GM21447 (cell line): ENCODE data around the gene CREG2.

Experiments used
- ATAC-seq: cut with Tn5 transposase; IDR thresholded peaks from one replicate; pipeline ENCODE4 v1.9.1; 2021; ENCODE audit not compliant: unreplicated experiment

The CREG2 gene

GRCh38 chr2:101409699-101410098 lies 22.4 kb upstream of the CREG2 start:
- ATAC-seq, result no peak

- ATAC-seq, result no peak
Observed at GRCh38 chr2:101408925-101409324, 21.6 kb upstream of the CREG2 start.

GRCh38 chr2:101405351-101405899 lies 18.1 kb upstream of the CREG2 start:
- ATAC-seq, result no peak

GRCh38 chr2:101403745-101404144 lies 16.4 kb upstream of the CREG2 start:
- ATAC-seq, result no peak

- no peak for ATAC-seq
Observed at GRCh38 chr2:101402630-101403029, 15.3 kb upstream of the CREG2 start.

GRCh38 chr2:101401906-101402305 lies 14.6 kb upstream of the CREG2 start:
- ATAC-seq, result no peak

GRCh38 chr2:101401326-101401665 lies 14.0 kb upstream of the CREG2 start:
- ATAC-seq, result no peak

GRCh38 chr2:101400506-101401325 lies 13.4 kb upstream of the CREG2 start:
- no peak for ATAC-seq

- no peak for ATAC-seq
Observed at GRCh38 chr2:101400048-101400447, 12.7 kb upstream of the CREG2 start.

- ATAC-seq, result no peak
Observed at GRCh38 chr2:101399021-101399799, 11.9 kb upstream of the CREG2 start.

GRCh38 chr2:101398116-101398821 lies 11.0 kb upstream of the CREG2 start:
- ATAC-seq, result no peak

GRCh38 chr2:101396316-101396717 lies 9.0 kb upstream of the CREG2 start:
- ATAC-seq, result no peak

- no peak for ATAC-seq
Observed at GRCh38 chr2:101395545-101396315, 8.4 kb upstream of the CREG2 start.

- ATAC-seq, result no peak
Observed at GRCh38 chr2:101388232-101388631, 929 bp upstream of the CREG2 start.

- no peak for ATAC-seq
Observed at GRCh38 chr2:101386599-101387150, 628 bp downstream of the CREG2 start.

GRCh38 chr2:101383016-101383541 lies 4.2 kb downstream of the CREG2 start:
- ATAC-seq, result no peak

- ATAC-seq, result no peak
Observed at GRCh38 chr2:101382442-101382841, 4.9 kb downstream of the CREG2 start.

GRCh38 chr2:101380376-101380775 lies 6.9 kb downstream of the CREG2 start:
- no peak for ATAC-seq

GRCh38 chr2:101379091-101379490 lies 8.2 kb downstream of the CREG2 start:
- ATAC-seq, result no peak

- no peak for ATAC-seq
Observed at GRCh38 chr2:101375653-101376052, 11.7 kb downstream of the CREG2 start.
